Measurements from ENCODE around the gene CEP152. TPM values are rescaled to one million over a fixed set of nuclear protein-coding genes. Genes with fewer than 3 reads are reported as not detected.

Gene CEP152
- total RNA-seq, 6 experiments from 2014 or later = 0.93 to 40.3 (median 2.0) TPM

DNA sequence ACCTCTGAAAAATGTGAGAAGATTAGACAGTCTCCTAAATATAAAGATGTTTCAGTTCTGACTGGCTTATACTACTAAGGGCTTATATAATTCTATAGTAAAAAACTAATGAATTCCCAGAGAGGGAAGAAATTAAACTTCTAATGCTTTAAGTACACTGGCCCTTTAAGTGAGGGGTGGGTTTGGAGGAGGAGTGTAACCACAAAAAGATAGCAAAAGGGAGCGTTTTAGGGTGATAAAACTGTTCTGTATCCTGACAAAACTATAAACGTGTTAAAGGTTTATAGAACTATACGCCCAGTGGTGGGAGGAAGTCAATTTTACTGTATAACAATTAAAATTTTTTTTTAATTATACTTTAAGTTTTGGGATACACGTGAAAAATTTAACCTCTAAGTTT lies 45.8 kb downstream of the CEP152 start:
- TF ChIP-seq, protein P1, sequence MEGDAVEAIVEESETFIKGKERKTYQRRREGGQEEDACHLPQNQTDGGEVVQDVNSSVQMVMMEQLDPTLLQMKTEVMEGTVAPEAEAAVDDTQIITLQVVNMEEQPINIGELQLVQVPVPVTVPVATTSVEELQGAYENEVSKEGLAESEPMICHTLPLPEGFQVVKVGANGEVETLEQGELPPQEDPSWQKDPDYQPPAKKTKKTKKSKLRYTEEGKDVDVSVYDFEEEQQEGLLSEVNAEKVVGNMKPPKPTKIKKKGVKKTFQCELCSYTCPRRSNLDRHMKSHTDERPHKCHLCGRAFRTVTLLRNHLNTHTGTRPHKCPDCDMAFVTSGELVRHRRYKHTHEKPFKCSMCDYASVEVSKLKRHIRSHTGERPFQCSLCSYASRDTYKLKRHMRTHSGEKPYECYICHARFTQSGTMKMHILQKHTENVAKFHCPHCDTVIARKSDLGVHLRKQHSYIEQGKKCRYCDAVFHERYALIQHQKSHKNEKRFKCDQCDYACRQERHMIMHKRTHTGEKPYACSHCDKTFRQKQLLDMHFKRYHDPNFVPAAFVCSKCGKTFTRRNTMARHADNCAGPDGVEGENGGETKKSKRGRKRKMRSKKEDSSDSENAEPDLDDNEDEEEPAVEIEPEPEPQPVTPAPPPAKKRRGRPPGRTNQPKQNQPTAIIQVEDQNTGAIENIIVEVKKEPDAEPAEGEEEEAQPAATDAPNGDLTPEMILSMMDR (IDR thresholded peaks at IDR 0.05) = no peak
- no peak for TF ChIP-seq POLR2A (IDR thresholded peaks at IDR 0.05)
- intact Hi-C loops (cut with DNase I) = no loop called here
- WGBS (ENCODE audit: insufficient coverage, low coverage, low lambda C conversion rate, missing lambda C conversion rate) = 90% methylated on average over 4 of the region's 4 CpGs
- ATAC-seq (no peak), DNase-seq (no peak)
- Histone ChIP-seq H3K27me3 (no peaks in the 10 kb centered on the region), H3K36me3 (no peaks in the 10 kb centered on the region), H3K27ac (no peak overlapping the region), H3K4me3 (no peak overlapping the region), H3K9me3 (no peaks in the 10 kb centered on the region), H3K4me1 (no peaks in the 10 kb centered on the region)

DNA sequence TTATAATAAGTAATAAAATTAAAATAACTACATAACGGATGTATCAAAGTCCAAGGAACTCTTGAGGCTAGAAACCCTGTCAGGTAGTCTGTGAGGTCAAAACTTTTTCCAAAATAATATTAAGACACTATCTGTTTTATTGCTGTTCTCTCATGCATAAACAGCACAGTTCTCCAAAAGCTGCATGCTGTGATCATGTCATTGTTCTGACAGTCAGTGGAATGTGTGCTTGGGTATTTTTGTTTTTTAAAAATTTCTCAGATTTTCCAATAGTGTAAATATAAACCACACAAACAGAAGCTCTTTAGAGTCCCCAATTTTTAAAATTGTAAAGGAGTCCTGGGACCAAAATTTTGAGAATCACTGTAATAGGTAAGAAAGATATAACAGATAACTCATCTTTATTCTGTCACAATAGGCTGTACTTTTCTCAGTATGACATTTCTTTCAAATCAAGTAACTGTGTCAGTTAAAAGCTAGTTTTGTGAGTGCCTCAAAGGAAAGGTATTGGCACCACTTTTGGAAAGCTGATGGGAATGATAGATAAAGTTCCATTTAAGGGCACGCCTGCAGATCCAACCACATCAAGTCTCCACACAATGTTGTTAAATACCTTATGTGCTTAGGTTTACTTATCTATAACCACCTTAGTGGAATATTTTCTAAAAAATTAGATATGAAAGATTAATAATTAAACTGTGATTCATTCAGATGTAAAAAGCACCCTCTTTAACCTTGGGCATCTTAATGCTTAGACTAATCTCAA lies 49.3 kb downstream of the CEP152 start:
- Histone ChIP-seq H3K4me3 (no peak overlapping the region), H3K4me1 (no peaks in the 10 kb centered on the region), H3K36me3 (no peaks in the 10 kb centered on the region), H3K27ac (no peak overlapping the region), H3K27me3 (no peaks in the 10 kb centered on the region), H3K9me3 (no peaks in the 10 kb centered on the region)
- TF ChIP-seq POLR2A (IDR thresholded peaks at IDR 0.05) = no peak
- TF ChIP-seq, protein P1 (IDR thresholded peaks at IDR 0.05) = no peak
- no peak for DNase-seq
- no peak for ATAC-seq
- 96% methylated on average over 2 of the region's 2 CpGs for WGBS (ENCODE audit: insufficient coverage, low coverage, low lambda C conversion rate, missing lambda C conversion rate)
- intact Hi-C loops (cut with DNase I) = no loop called here

DNA sequence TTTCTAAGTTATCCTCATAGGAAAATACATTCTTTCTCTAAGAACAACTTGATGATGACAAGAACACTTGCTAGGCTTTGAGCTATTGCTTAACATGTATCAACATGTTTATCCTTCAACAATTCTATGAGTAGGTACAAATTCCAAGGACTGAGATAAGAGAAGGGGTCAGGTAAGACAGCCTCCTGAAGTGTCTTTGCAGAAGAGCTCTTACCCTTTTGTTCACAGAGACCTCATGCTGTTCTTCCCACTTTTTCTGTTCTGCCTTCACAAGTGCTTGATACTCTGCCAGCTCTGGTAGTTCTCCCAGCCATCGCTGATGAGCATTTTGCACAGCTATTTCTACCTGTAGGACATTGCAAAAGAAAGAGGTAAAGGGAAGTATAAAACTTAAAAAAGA lies 50.9 kb downstream of the CEP152 start:
- DNase-seq (no peak), ATAC-seq (no peak)
- Histone ChIP-seq H3K27me3 (no peaks in the 10 kb centered on the region), H3K4me1 (no peaks in the 10 kb centered on the region), H3K36me3 (no peaks in the 10 kb centered on the region), H3K4me3 (no peak overlapping the region), H3K9me3 (no peaks in the 10 kb centered on the region), H3K27ac (no peak overlapping the region)
- TF ChIP-seq, protein P1 (IDR thresholded peaks at IDR 0.05) = no peak
- no peak for TF ChIP-seq POLR2A (IDR thresholded peaks at IDR 0.05)
- WGBS (ENCODE audit: insufficient coverage, low coverage, low lambda C conversion rate, missing lambda C conversion rate) = 78% methylated on average over 1 of the region's 1 CpG
- intact Hi-C loops (cut with DNase I) = no loop called here

DNA sequence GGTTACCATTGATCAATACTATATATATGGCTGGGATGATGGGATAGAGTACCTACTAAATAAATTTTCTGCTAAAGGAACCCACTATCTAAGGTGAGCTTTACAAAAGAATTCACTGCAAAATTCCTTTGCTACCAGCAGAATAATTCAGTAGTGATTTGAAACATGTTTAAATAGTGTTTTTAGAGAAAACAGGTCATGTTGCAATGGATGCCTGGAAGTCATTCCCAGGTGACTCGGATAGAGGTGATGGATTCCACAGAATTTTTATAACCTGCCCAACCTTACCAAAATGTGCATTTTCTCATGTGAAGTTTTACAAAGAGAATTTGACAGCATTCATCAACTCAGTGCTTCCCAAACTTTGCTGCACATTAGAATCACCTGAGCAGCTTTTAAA lies 53.2 kb downstream of the CEP152 start:
- TF ChIP-seq POLR2A (IDR thresholded peaks at IDR 0.05) = no peak
- TF ChIP-seq, protein P1 (IDR thresholded peaks at IDR 0.05) = no peak
- Histone ChIP-seq H3K9me3 (no peaks in the 10 kb centered on the region), H3K4me1 (no peaks in the 10 kb centered on the region), H3K36me3 (no peaks in the 10 kb centered on the region), H3K4me3 (no peak overlapping the region), H3K27me3 (no peaks in the 10 kb centered on the region), H3K27ac (no peak overlapping the region)
- DNase-seq (no peak), ATAC-seq (no peak)
- intact Hi-C loops (cut with DNase I) = no loop called here
- WGBS (ENCODE audit: insufficient coverage, low coverage, low lambda C conversion rate, missing lambda C conversion rate) = 100% methylated on average over 1 of the region's 1 CpG

All from right lobe of liver (tissue), 6 donors.